T-helper 2 cell treated with Interferon-gamma antibody and Interleukin-4, amounts not matched to agents 5 μg/mL and 100 μg/mL, for 36 hours (primary cell): ENCODE measurements around the gene IL11RA.

Experiments used
- DNase-seq: peaks from one replicate; pipeline ENCODE4 v3.0.0; 2021; ENCODE audit warnings: low spot score
- H3K27ac Mint-ChIP-seq: one replicate; pipeline ENCODE4 v1.8.0; 2021; ENCODE audit warnings: mild to moderate bottlenecking, mixed read lengths
- H3K27me3 Mint-ChIP-seq: one replicate; pipeline ENCODE4 v1.8.0; 2021; ENCODE audit warnings: low read depth, mixed read lengths
- H3K36me3 Mint-ChIP-seq: one replicate; pipeline ENCODE4 v1.8.0; 2021; ENCODE audit warnings: low read depth, mixed read lengths
- H3K4me1 Mint-ChIP-seq: one replicate; pipeline ENCODE4 v1.8.0; 2021; ENCODE audit warnings: low read depth, mixed read lengths
- H3K4me3 Mint-ChIP-seq: one replicate; pipeline ENCODE4 v1.8.0; 2022; ENCODE audit warnings: mild to moderate bottlenecking, moderate library complexity, mixed read lengths
- H3K9me3 Mint-ChIP-seq: one replicate; pipeline ENCODE4 v1.8.0; 2021; ENCODE audit warnings: mixed read lengths

Gene IL11RA

GRCh38 chr9:34690983-34691935, 39.3 kb downstream of the IL11RA start, which contains the start of gene CCL19:
Gene CCL19, minus strand, starts transcription at chr9:34691276. Its CDS starts 137 bp downstream, at chr9:34691139.
- Mint-ChIP-seq H3K27ac (no peak within 1 kb of the TSS), H3K9me3 (no peaks in the 10 kb centered on the region), H3K36me3 (no peaks in the 10 kb centered on the region), H3K4me3 (no peak within 1 kb of the TSS), H3K4me1 (no peaks in the 10 kb centered on the region), H3K27me3 (no peaks in the 10 kb centered on the region)
- DNase-seq = no peak

GRCh38 chr9:34691936-34692315, 39.9 kb downstream of the IL11RA start:
- H3K4me3 Mint-ChIP-seq = no peak overlapping the region
- H3K36me3 Mint-ChIP-seq = no peaks in the 10 kb centered on the region
- H3K27ac Mint-ChIP-seq = no peak overlapping the region
- no peaks in the 10 kb centered on the region for H3K4me1 Mint-ChIP-seq
- no peaks in the 10 kb centered on the region for H3K9me3 Mint-ChIP-seq
- no peaks in the 10 kb centered on the region for H3K27me3 Mint-ChIP-seq
- no peak for DNase-seq

- Mint-ChIP-seq H3K27ac (no peak overlapping the region), H3K36me3 (no peaks in the 10 kb centered on the region), H3K4me1 (no peaks in the 10 kb centered on the region), H3K9me3 (no peaks in the 10 kb centered on the region), H3K4me3 (no peak overlapping the region), H3K27me3 (no peaks in the 10 kb centered on the region)
- no peak for DNase-seq
Observed at GRCh38 chr9:34693560-34693959, 41.6 kb downstream of the IL11RA start.

GRCh38 chr9:34694811-34695210, 42.8 kb downstream of the IL11RA start:
- DNase-seq = no peak
- Mint-ChIP-seq H3K36me3 (no peaks in the 10 kb centered on the region), H3K27ac (no peak overlapping the region), H3K4me3 (no peak overlapping the region), H3K4me1 (no peaks in the 10 kb centered on the region), H3K9me3 (no peaks in the 10 kb centered on the region), H3K27me3 (peaks cover 9% of the 10 kb centered on the region)

- peak; percentile 76 for DNase-seq
- no peaks in the 10 kb centered on the region for H3K9me3 Mint-ChIP-seq
- H3K4me3 Mint-ChIP-seq = peak overlapping the region; percentile 27
- no peaks in the 10 kb centered on the region for H3K36me3 Mint-ChIP-seq
- peaks cover 12% of the 10 kb centered on the region for H3K4me1 Mint-ChIP-seq
- H3K27me3 Mint-ChIP-seq = peaks cover 27% of the 10 kb centered on the region
- H3K27ac Mint-ChIP-seq = no peak overlapping the region
Observed at GRCh38 chr9:34701023-34701768, 49.2 kb downstream of the IL11RA start.

- Mint-ChIP-seq H3K27ac (no peak overlapping the region), H3K4me1 (peaks cover 12% of the 10 kb centered on the region), H3K36me3 (no peaks in the 10 kb centered on the region), H3K27me3 (peaks cover 27% of the 10 kb centered on the region), H3K4me3 (peak overlapping the region; percentile 80), H3K9me3 (no peaks in the 10 kb centered on the region)
- DNase-seq = peak; percentile 69
Observed at GRCh38 chr9:34701769-34702736, 50.1 kb downstream of the IL11RA start.

GRCh38 chr9:34707130-34707529, 55.1 kb downstream of the IL11RA start:
- Mint-ChIP-seq H3K36me3 (no peaks in the 10 kb centered on the region), H3K27me3 (peaks cover 7% of the 10 kb centered on the region), H3K9me3 (no peaks in the 10 kb centered on the region), H3K4me3 (no peak overlapping the region), H3K27ac (no peak overlapping the region), H3K4me1 (peaks cover under 1% of the 10 kb centered on the region)
- DNase-seq = no peak

- no peaks in the 10 kb centered on the region for H3K4me1 Mint-ChIP-seq
Observed at GRCh38 chr9:34709196-34709978, 57.4 kb downstream of the IL11RA start.

GRCh38 chr9:34710023-34710422, 58.0 kb downstream of the IL11RA start, which contains the start of gene CCL21:
Gene CCL21, minus strand, starts transcription at chr9:34710136. Its CDS starts 70 bp downstream, at chr9:34710066.
- no peak for DNase-seq
- Mint-ChIP-seq H3K4me1 (no peaks in the 10 kb centered on the region), H3K4me3 (no peak within 1 kb of the TSS), H3K9me3 (no peaks in the 10 kb centered on the region), H3K27ac (no peak within 1 kb of the TSS), H3K36me3 (no peaks in the 10 kb centered on the region), H3K27me3 (peaks cover 21% of the 10 kb centered on the region)

More at GRCh38 chr9:34709196-34709978, 57.4 kb downstream of the IL11RA start:
- Mint-ChIP-seq H3K36me3 (no peaks in the 10 kb centered on the region), H3K27ac (no peak overlapping the region), H3K27me3 (peaks cover 19% of the 10 kb centered on the region), H3K9me3 (no peaks in the 10 kb centered on the region), H3K4me3 (no peak overlapping the region)
- DNase-seq = no peak
